GM23248 (cell line): Measurements from ENCODE around the gene ZFAND3.

Source experiments
- EZH2 ChIP-seq: fragments of 200-600 bp; sonication (generic); IDR thresholded peaks from 2 replicates; pipeline ENCODE4 v1.6.1; 2018; ENCODE audit warnings: antibody characterized with exemption, mild to moderate bottlenecking; ENCODE audit not compliant: insufficient read depth, poor library complexity, severe bottlenecking
- EZH2phosphoT487 ChIP-seq: fragments of 200-600 bp; sonication (generic); IDR thresholded peaks from 2 replicates; pipeline ENCODE4 v1.6.1; 2018; ENCODE audit warnings: antibody characterized with exemption, moderate library complexity, mild to moderate bottlenecking, low read depth; ENCODE audit not compliant: insufficient read depth

- TF ChIP-seq EZH2 (no peak), EZH2phosphoT487 (no peak)
Observed at GRCh38 chr6:37936906-37937305, 117.4 kb downstream of the ZFAND3 start.
